MM.1S (cell line): Measurements from ENCODE around the gene SYTL5.

Experiments used
- DNase-seq: peaks from one replicate; pipeline ENCODE4 v3.0.0-alpha.2; 2015
- H2AFZ ChIP-seq: fragments of 300-600 bp; sonication (generic); 2 replicates; pipeline ENCODE4 v1.6.0; 2016; ENCODE audit warnings: antibody characterized with exemption, low read length
- H3F3A ChIP-seq: fragments of 300-600 bp; sonication (generic); 2 replicates; pipeline ENCODE4 v1.6.1; 2016; ENCODE audit warnings: mild to moderate bottlenecking, antibody characterized with exemption, low read length, moderate library complexity, mixed read lengths; ENCODE audit not compliant: insufficient read depth
- H3K27ac ChIP-seq: fragments of 300-600 bp; sonication (generic); 2 replicates; pipeline ENCODE4 v1.5.1; 2016; ENCODE audit warnings: mild to moderate bottlenecking, low read length
- H3K27me3 ChIP-seq: fragments of 300-600 bp; sonication (generic); replicated peaks from 2 replicates; pipeline ENCODE4 v1.6.0; 2016; ENCODE audit warnings: low read length; ENCODE audit not compliant: insufficient read depth
- H3K36me3 ChIP-seq: fragments of 300-600 bp; sonication (generic); replicated peaks from 2 replicates; pipeline ENCODE4 v1.6.1; 2016; ENCODE audit warnings: mild to moderate bottlenecking, low read length, mixed read lengths; ENCODE audit not compliant: insufficient read depth
- H3K4me1 ChIP-seq: fragments of 300-600 bp; sonication (generic); 2 replicates; pipeline ENCODE4 v1.6.1; 2016; ENCODE audit warnings: low read length, mixed read lengths
- H3K4me2 ChIP-seq: fragments of 300-600 bp; sonication (generic); 2 replicates; pipeline ENCODE4 v1.6.0; 2016; ENCODE audit warnings: low read depth, low read length
- H3K4me3 ChIP-seq: fragments of 300-600 bp; sonication (generic); 2 replicates; pipeline ENCODE4 v1.5.1; 2016; ENCODE audit warnings: low read length, mixed read lengths
- H3K79me2 ChIP-seq: fragments of 300-600 bp; sonication (generic); 2 replicates; pipeline ENCODE4 v1.6.1; 2016; ENCODE audit warnings: mixed run types, low read length, mixed read lengths
- H3K9ac ChIP-seq: fragments of 300-600 bp; sonication (generic); 2 replicates; pipeline ENCODE4 v1.6.1; 2016; ENCODE audit warnings: low read length, mixed read lengths
- H3K9me2 ChIP-seq: fragments of 300-600 bp; sonication (generic); replicated peaks from 2 replicates; pipeline ENCODE4 v1.6.1; 2016; ENCODE audit warnings: mild to moderate bottlenecking, low read length, mixed read lengths; ENCODE audit not compliant: insufficient read depth
- H3K9me3 ChIP-seq: fragments of 300-600 bp; sonication (generic); replicated peaks from 2 replicates; pipeline ENCODE4 v1.6.1; 2016; ENCODE audit warnings: mild to moderate bottlenecking, low read length, mixed read lengths; ENCODE audit not compliant: insufficient read depth
- H4K20me1 ChIP-seq: fragments of 300-600 bp; sonication (generic); 2 replicates; pipeline ENCODE4 v1.6.1; 2016; ENCODE audit warnings: mild to moderate bottlenecking, low read length, moderate library complexity, mixed read lengths; ENCODE audit not compliant: insufficient read depth
- EZH2 ChIP-seq: fragments of 300-600 bp; sonication (generic); optimal IDR thresholded peaks from 2 replicates; pipeline ENCODE3; 2017; ENCODE audit warnings: low read depth, mild to moderate bottlenecking, antibody characterized with exemption, low read length, mixed read lengths
- EZH2phosphoT487 ChIP-seq: fragments of 300-600 bp; sonication (generic); IDR thresholded peaks from 2 replicates; pipeline ENCODE4 v1.6.1; 2018; ENCODE audit warnings: antibody characterized with exemption, low read length
- TF ChIP-seq, protein P1 (sequence below): fragments of 300-600 bp; sonication (generic); IDR thresholded peaks from 2 replicates; pipeline ENCODE4 v1.5.1; 2016; ENCODE audit warnings: antibody characterized with exemption, low read length, mixed read lengths

Gene SYTL5

DNA sequence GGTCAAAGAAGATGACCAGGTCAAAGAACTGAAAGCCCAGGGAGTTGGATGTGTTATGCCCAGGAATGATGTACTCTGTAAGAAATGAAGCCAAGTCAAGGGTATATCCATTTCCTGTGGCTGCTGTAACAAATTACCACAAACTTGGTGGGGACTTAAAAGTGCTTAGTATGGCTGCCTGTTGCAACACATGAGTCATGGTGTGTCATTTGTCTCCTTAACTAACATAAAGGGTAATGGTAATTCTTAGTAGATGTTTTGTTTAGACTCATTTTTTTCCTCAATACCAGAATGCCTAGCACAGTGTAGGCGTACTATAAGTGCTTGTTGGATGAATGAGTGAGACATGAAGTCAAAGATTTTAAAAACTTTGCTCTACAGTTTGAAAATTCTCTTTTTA lies 45.7 kb downstream of the SYTL5 start:
- no peaks in the 10 kb centered on the region for H3K36me3 ChIP-seq
- TF ChIP-seq, protein P1, sequence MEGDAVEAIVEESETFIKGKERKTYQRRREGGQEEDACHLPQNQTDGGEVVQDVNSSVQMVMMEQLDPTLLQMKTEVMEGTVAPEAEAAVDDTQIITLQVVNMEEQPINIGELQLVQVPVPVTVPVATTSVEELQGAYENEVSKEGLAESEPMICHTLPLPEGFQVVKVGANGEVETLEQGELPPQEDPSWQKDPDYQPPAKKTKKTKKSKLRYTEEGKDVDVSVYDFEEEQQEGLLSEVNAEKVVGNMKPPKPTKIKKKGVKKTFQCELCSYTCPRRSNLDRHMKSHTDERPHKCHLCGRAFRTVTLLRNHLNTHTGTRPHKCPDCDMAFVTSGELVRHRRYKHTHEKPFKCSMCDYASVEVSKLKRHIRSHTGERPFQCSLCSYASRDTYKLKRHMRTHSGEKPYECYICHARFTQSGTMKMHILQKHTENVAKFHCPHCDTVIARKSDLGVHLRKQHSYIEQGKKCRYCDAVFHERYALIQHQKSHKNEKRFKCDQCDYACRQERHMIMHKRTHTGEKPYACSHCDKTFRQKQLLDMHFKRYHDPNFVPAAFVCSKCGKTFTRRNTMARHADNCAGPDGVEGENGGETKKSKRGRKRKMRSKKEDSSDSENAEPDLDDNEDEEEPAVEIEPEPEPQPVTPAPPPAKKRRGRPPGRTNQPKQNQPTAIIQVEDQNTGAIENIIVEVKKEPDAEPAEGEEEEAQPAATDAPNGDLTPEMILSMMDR, result no peak
- H3K79me2 ChIP-seq, result no peaks in the 10 kb centered on the region
- no peaks in the 10 kb centered on the region for H3K4me1 ChIP-seq
- H3K4me3 ChIP-seq, result no peak overlapping the region
- H4K20me1 ChIP-seq, result no peaks in the 10 kb centered on the region
- no peaks in the 10 kb centered on the region for H3K27me3 ChIP-seq
- no peaks in the 10 kb centered on the region for H3K9me3 ChIP-seq
- no peak overlapping the region for H3K9ac ChIP-seq
- no peaks in the 10 kb centered on the region for H3F3A ChIP-seq
- no peak overlapping the region for H3K27ac ChIP-seq
- no peak overlapping the region for H2AFZ ChIP-seq
- no peak overlapping the region for H3K4me2 ChIP-seq
- DNase-seq, result no peak
- no peaks in the 10 kb centered on the region for H3K9me2 ChIP-seq

DNA sequence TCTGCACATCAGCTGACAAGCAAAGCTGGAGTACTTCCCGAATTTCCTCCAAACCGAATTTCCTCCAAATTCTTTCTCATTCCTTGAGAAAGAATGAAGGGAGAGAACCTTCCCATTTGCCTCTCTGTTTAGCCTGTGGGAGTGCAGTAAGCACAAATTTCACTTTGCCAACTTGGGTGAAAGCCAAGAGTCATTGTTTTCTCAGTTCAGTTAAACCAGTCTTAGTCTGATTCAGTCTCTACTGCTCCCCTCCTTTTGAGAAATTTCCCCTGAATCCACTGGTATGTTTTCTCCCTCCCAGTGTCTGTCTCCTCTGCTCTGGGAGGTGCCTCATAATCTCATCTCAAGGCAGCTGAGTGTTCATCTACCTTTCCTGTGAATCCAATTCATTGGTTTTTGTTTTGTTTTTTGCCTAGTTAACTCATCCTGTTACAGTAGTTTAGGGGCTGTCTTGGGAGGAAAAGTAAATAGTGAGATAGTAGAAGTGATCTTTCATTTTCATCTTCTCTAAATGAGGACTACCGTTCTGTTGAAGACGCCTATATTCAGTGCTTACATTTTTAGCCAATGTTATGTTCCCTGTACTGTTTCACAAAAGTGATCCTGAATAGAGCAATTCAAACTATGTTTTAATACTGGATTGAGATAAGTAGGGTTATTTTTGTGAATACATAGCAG lies 49.0 kb downstream of the SYTL5 start:
- H3F3A ChIP-seq, result no peaks in the 10 kb centered on the region
- no peaks in the 10 kb centered on the region for H3K9me3 ChIP-seq
- no peaks in the 10 kb centered on the region for H3K27me3 ChIP-seq
- H2AFZ ChIP-seq, result no peak overlapping the region
- no peak overlapping the region for H3K4me3 ChIP-seq
- TF ChIP-seq EZH2 (no peak), EZH2phosphoT487 (no peak)
- TF ChIP-seq, protein P1, result no peak
- H3K9ac ChIP-seq, result no peak overlapping the region
- H3K27ac ChIP-seq, result no peak overlapping the region
- H3K4me2 ChIP-seq, result peak overlapping the region; percentile 13; the same call in 1 of the 2 replicates
- H3K79me2 ChIP-seq, result no peaks in the 10 kb centered on the region
- H3K9me2 ChIP-seq, result no peaks in the 10 kb centered on the region
- no peaks in the 10 kb centered on the region for H4K20me1 ChIP-seq
- no peaks in the 10 kb centered on the region for H3K36me3 ChIP-seq
- no peaks in the 10 kb centered on the region for H3K4me1 ChIP-seq
- no peak for DNase-seq

DNA sequence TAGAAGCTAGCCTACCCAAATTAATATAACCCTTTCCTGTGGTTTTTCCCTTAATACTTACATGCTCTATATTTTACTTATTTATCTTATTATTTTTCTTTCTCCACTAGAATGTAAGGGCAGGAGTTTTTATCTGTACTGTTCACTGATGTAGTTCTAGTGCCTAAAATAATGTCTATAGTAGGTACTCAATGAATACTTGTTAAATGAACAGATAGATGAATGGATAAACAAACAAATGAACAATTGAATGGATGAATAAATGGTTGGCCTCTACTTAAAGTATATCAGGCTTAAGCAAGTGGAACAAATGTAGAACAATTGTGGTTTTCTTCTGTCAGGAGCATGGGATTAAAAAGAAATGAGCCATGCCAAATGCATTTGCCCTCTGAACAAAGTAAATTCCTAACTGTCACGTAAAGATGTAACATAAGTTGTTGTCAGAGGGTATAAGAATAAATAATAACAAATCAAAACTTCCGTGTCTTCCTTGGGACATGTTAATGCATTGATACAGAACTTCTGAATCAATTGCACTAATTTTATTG lies 54.1 kb downstream of the SYTL5 start:
- TF ChIP-seq EZH2phosphoT487 (no peak), EZH2 (no peak)
- TF ChIP-seq, protein P1, result no peak
- Histone ChIP-seq H3K27me3 (no peaks in the 10 kb centered on the region), H3K4me1 (no peaks in the 10 kb centered on the region), H2AFZ (no peak overlapping the region), H4K20me1 (no peaks in the 10 kb centered on the region), H3K9me3 (no peaks in the 10 kb centered on the region), H3F3A (no peaks in the 10 kb centered on the region), H3K36me3 (no peaks in the 10 kb centered on the region), H3K9me2 (no peaks in the 10 kb centered on the region), H3K4me3 (no peak overlapping the region), H3K79me2 (no peaks in the 10 kb centered on the region), H3K9ac (no peak overlapping the region), H3K27ac (no peak overlapping the region), H3K4me2 (no peak overlapping the region)
- DNase-seq, result no peak
